Stimulated activated CD8-positive, alpha-beta memory T cell treated with anti-CD3 and anti-CD28 coated beads, Interleukin-12 subunit alpha, Interleukin-12 subunit beta, amount 100 ng/mL, for 24 hours (primary cell): ENCODE data around the gene BRSK2.

Source experiments
- DNase-seq: peaks from one replicate; pipeline ENCODE4 v3.0.0-alpha.2; 2020; ENCODE audit errors: extremely low read depth

BRSK2 gene

GRCh38 chr11:1437500-1437899, 47.8 kb downstream of the BRSK2 start:
- DNase-seq, result no peak

DNA sequence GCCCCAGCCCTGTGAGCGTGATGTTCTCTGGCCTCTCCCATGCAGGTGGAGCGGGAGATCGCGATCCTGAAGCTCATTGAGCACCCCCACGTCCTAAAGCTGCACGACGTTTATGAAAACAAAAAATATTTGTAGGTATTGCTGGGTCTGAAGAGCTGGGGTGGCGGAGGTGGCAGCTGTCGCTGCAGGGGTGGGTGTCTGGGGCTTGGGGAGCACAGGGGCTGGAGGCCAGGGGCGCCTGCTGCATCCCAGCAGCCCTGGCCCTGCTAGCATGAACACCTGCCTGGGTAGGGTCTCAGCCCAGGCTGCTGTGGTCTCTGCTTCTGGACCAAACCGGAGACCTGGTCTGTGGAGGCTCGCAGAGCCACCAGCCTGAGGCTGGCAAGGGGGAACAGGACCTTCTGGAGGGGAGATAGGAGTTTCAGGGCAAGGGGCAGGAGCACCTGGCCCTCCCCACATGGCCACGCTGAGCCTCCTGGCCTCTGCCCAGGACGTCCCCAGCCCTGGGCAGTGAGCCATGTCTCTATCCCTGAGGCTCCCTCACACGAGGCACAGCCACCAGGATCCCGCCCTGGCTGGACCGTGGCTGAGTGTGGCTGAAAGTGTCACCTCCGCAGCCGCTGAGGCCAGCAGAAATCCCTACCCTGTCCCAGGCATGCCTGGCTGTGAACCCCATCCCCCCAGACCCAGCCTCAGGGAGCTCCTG, 48.7 kb downstream of the BRSK2 start:
- no peak for DNase-seq

GRCh38 chr11:1438967-1439330, 49.2 kb downstream of the BRSK2 start:
- no peak for DNase-seq

DNA sequence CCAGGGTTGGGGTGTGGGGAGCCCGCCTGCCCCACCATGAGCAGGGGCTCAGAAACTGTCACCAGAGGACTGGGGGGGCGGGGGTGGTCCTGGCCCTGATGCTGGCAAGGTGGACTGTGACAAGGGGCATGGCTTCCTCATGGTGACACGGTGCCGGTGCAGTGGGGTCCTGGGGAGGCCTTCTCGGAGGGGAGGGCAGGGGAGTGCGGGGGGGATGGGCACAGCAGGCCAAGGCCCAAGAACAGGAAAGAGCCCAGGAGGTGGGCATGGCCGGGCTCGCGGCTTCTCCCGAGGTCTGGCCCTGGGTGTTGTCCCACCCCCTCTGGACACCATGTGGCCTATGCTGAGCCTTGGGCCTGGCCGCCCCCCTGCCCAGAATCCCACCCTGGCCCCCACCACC, 49.6 kb downstream of the BRSK2 start:
- DNase-seq, result no peak

GRCh38 chr11:1440066-1440465, 50.3 kb downstream of the BRSK2 start:
- DNase-seq, result no peak

DNA sequence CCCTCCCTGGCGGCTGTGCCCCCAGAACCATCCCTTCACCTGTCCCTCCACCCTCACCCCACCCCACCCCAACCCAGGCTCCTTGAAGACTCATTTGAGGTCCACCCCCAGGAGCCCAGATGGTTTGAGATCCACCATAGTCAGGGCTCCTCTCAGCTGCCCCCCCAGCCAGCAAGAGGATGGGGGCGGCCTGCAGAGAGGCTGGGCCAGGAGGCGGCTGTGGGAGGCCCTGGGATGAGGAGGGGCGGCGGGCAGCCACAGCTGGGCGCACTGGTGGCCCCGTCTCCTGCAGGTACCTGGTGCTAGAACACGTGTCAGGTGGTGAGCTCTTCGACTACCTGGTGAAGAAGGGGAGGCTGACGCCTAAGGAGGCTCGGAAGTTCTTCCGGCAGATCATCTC, 50.8 kb downstream of the BRSK2 start:
- DNase-seq, result no peak

- no peak for DNase-seq
These were observed 52.4 kb downstream of the BRSK2 start for GRCh38 chr11:1442163-1442562.

DNA sequence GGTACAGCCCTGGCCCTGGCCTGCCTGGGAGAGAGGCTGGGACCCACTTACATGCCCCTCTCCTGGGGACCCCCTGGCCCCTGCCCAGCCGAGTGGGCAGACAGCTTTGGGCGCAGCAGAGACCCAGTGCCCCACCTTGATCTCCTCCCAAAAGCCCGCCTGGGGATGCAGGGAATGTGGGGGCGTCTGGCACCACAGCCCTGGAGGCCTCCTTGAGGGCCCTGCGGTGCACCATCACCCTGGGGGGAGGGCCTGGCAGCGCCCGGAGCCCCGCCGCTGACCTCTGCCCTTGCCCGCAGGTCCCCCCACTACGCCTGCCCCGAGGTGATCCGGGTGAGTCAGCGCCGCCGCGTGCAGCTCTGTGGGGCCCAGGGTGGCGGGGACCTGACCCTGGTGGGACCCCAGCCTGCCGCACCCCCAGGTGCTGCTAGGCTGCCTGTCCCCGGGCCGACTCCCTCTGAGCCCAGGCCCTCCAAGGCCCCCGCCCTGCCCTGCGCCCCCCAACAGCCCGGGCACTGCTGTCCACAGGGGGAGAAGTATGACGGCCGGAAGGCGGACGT, 53.2 kb downstream of the BRSK2 start:
- DNase-seq, result no peak

DNA sequence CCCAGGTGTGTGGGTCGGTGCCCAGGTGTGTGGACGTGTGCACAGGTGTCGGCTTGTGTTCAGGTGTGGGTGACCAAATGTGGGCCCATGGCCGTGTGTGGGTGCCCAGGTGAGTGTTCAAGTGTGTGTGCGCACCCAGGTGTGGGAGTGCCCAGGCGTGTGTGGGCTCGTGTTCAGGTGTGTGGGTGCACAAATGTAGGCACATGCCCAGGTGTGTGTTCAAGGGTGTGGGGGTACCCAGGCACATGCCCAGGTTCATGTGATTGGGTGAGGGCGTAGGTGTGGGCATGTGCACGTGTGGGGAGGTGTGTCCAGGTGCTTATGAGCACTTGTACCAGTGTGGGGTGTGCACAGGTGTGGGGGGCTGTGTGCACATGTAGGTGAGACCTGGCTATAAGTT, 54.0 kb downstream of the BRSK2 start:
- DNase-seq, result no peak

DNA sequence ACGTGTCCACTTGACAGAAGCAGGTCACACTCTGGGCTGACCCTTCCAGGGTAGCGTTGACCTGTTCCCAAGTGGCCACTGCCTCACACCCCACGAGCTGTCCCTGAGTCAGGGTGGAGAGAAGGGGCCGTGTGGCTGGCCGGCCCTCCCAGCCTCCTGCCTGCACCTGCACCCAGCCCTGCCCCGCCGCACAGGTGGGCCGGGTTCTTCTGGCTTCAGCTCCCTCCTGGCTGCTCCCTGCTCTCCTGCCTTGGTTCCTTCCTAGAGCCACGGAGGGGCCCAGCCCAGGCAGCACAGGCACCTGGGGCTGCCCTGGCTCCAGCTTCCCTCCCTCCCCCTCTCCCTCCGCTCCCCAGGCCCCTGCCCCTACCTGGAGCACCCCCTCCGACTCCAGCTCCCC, 54.6 kb downstream of the BRSK2 start:
- no peak for DNase-seq

- no peak for DNase-seq
These were observed 55.2 kb downstream of the BRSK2 start for GRCh38 chr11:1444823-1445422.

DNA sequence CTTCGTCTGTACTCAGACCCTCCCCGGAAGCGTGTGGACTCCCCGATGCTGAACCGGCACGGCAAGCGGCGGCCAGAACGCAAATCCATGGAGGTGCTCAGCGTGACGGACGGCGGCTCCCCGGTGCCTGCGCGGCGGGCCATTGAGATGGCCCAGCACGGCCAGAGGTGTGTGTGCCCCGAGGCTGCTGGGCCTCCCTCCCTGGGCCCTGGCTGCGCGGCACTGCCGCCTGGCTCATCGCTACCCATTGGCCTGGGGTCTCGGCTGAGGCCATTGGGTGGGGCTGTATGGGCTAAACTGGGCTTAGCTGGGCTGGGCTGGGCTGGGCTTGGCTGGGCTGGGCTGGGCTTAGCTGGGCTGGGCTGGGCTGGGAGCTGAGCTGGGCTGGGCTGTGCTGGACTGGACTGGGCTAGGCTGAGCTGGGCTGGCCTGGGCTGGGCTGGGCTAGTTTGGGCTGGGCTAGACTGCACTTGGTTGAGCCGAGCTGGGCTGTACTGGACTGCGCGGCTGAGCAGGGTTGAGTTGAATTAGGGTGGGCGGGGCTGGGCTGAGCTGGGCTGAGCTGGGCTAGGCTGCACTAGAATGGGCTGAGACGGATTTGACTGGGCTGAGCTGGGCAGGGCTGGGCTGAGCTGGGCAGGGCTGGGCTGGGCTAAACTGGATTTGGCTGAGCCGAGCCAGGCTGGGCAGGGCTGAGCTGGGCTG, 56.2 kb downstream of the BRSK2 start:
- DNase-seq, result no peak

DNA sequence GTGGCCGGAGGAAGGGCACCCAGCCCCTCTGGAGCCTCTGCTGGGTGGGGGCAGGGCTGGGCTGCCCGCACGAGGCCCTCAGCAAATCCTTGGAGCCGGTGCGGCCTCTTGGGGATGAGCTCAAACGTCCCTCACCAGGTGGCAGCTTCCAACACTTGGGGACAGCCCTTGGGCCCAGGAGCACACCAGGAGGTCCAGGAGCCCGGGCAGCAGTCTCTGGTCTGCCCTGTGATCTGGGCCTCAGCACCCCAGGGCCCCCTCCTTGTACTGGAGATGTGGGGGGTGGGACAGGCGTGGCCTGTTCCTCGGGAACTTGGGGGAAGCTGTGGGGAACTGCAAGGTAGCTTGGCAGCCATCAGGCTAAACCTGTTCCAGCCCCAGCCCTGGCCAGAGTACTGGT, 56.9 kb downstream of the BRSK2 start:
- DNase-seq, result no peak

- no peak for DNase-seq
These were observed 58.4 kb downstream of the BRSK2 start for GRCh38 chr11:1447845-1448825.

GRCh38 chr11:1448882-1449281, 59.1 kb downstream of the BRSK2 start:
- no peak for DNase-seq

GRCh38 chr11:1449490-1450243, 59.9 kb downstream of the BRSK2 start:
- no peak for DNase-seq

- DNase-seq, result no peak
These were observed 60.7 kb downstream of the BRSK2 start for GRCh38 chr11:1450344-1450875.

DNA sequence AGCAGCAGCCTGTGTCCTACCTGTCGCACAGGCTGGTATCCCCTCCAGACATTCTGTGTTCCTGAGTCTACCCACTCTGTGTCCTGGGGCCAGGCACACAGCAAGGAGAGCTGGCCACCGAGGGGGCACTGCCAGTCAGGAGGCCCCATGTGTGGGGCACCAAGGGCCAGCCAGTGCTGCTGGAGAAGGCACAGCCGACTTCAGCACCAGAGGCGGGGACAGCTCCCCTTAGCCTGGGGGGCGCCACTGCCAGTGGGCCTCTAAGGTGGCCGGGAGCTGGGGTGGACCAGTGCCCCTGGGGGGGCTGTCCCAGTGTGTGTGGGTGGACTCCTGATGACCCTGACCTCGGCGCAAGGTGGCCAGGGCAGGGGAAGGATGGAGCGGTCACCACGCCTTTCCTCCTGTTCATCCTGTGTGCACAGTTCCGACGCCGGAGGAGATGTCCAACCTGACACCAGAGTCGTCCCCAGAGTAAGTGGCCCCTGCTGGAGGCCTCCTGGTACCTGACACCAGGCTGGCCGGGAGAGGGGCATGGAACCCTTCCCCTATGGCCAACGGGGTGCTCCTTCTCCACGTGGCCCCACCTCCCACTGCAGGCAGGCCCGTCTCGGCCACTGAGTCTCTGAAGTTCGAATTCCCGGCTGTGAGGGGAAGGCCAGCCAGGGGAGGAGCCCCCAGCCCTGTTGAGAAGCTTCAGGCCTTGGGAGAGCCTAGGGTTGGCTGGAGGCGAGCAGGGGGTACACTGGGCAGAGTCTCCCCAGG, 61.4 kb downstream of the BRSK2 start:
- no peak for DNase-seq

DNA sequence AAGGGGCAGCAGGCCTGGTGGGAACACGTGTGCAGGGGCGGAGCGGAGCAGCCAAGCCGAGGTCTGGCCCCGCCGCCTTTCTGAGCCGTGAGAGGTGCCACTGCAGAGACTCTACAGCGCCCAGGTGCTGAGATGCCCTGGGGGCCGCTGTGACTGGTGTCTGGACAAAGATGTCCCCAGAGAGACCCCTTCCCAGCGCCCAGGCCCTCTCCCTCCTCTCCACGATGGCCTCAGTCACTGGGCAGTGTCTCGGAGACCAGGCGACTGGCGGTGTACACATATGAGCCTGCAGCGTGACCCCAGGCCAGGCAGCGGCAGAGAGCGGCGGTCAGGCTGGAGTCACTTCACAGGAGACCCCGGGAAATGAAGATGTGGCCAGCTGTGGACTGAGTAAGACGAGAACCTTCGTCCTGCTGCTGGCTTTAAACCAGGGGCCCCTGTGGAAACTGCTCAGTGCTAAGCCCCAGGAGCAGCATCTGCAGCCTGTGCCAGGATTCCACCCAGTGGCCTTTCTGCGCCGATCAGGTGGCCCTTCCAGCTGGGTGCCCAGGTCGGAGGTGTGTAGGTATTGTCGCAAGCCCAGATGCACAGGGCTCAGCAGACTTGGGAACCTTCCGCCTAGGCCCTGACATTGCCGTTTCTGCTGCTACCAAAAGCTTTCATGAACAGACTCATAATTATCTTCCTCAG, 62.2 kb downstream of the BRSK2 start:
- no peak for DNase-seq
